GM18498 (cell line): ENCODE measurements around the gene ZNF683.
"Not testable (repeated sequence)": the region's sequence is repeated elsewhere in the genome, so short reads cannot be mapped to it uniquely, and the experiment has no call there.

Experiments used
- ATAC-seq: cut with Tn5 transposase; IDR thresholded peaks from one replicate; pipeline ENCODE4 v1.9.1; 2021; ENCODE audit warnings: mild to moderate bottlenecking, moderate library complexity; ENCODE audit not compliant: unreplicated experiment

Gene ZNF683

DNA sequence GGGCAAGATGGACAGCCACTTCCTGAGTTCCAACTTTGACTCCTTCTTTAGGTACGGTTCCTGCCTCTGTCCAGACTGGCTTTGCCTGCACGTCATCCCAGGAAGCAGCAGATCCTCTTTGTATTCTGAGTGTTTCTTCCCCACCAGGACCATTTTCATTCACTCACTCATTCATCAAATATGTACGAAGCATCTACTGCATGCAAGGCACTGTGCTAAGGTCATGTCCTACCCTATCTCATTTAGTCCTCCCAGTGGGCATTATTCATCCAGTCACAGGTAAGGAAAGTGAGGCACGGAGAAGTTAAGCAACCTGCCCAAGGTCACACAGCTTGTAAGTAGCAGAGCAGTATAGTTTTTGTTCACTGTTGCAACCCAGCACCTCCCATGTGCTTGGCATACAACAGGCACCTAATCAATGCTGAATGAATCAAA is 32.5 kb downstream of the ZNF683 start:
- ATAC-seq, result no peak

DNA sequence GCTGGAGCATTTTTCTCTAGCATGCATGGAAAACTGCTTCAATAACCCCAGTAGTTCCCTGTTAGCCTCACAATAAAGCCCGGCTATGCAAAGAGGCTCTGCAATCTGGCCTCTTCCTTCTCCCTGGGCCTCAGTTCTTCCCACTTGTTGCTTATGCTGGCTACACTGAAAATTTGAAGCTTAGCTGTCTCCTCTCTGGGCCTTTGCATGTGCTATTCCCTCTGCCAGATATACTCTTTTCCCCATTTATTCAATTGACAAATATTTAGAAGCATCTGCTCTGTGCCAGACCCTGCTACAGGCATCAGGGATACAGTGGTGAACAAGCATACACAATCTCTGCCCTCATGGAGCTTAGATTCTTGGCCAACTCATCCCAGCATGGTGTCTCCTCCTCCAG is 33.9 kb downstream of the ZNF683 start:
- ATAC-seq, result no peak

DNA sequence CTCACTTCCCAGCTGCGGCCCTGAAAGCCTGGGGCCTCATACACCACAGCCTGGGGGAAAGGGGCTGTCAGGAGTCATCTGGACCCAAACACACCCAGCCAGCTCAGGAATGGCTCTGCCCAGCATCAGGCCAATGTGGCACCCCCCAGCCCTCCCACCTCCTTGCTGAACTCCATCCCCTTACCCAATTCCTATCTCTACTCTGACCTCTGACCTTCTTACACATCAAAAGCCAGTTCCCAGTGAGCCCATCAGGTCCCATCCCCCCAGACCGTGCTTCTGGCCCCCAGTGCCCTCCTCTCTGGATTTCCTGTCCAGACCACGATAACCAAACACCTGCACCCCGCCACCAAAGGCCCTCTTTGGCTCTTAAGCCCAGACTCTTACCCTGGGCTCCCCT is 34.9 kb downstream of the ZNF683 start:
- no peak for ATAC-seq

DNA sequence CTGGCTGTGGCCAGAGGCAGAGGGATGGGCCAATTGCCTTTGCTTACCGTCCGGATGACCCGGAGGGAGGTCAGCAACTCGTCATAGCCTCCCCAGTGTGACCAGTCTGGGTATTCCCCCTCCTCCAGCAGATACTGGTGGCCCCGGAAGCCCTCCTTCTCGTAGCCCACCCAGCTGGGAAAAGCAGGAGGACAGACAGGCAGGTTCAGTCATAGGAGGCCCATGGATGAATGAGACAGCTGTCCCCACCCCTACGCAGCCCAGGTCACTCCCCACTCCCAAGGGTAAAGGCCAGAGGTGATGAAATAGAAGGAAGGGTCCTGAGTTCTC is 35.4 kb downstream of the ZNF683 start:
- no peak for ATAC-seq

DNA sequence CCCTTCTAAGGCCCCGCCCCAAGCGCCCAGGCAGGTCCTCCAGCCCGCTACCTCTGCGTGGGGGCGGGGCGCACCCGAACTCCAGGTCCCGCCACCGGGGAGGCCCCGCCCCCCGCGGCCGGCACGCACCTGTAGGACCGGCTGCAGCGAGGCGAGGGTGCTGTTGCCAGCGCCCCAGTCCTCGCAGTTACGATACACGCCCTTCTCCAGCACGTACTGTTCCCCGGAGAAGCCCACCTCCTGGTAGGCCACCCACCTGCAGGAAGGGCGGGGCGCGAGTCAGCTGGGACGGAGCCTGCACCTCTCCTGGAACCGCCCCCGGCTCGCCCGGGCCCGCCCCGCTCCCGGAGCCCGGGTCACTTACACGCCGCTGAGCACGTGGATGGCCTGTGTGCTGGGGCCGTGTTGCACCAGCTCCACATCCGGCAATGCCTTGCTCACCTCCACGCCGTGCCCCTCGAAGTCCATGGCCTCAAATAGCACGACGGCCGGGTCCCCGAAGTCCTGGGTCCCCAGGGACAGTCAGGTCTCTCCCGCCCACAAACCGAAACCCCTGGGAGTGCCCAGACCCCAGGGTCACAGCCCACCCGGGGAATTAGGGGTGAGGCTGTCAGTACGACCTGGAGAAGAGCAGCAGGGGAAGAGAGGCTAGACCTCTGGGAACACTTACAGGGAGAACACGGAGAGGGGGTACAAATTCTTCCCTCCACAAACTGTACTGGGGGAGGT is 35.9 kb downstream of the ZNF683 start:
- ATAC-seq, result peak; percentile 58

DNA sequence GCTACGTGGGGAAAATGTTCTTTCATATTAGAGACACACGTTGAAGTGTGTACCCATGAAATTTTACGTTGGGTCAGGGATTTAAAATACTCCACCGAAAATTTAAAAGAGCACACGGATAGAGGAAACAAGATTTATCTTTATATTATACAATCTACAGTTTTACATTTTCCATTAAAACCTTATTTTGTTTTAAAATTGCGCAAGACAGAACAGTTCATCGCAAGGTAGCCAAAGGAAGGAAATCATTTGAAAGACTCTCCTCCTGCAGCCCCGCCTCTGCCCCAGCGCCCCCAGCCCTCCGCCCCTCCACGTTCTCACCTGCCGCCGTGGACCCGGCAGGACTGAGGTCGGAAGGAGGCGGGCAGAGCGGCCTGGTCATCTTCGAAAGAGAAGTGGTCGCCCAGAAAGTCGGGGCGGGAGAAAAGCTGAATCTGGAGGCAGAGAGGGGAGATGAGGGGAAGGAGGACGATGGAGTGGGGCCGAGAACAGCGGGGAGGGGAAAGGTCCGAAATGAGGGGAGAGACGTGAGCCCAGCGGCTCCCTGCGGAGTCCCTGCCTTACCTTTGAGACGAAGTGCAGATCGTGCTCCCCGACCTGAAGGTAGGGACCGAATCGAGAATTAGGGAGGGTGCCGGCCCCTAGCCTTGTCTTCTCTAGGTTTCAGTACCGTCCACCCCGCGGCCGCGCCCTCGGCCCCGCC is 36.6 kb downstream of the ZNF683 start:
- ATAC-seq, result no peak

DNA sequence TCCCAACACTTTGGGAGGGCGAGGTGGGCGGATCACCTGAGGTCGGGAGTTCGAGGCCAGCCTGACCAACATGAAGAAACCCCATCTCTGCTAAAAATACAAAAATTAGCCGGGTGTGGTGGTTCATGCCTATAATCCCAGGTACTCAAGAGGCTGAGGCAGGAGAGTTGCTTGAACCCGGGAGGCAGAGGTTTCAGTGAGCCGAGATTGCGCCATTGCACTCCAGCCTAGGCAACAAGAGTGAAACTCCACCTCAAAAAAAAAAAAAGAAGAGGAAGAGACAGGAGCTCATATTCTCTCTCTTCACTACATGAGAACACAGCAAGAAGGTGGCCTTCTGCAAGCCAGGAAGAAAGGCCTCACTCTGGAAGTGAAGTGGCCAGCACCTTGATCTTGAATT is 39.2 kb downstream of the ZNF683 start:
- ATAC-seq, result not testable (repeated sequence)

DNA sequence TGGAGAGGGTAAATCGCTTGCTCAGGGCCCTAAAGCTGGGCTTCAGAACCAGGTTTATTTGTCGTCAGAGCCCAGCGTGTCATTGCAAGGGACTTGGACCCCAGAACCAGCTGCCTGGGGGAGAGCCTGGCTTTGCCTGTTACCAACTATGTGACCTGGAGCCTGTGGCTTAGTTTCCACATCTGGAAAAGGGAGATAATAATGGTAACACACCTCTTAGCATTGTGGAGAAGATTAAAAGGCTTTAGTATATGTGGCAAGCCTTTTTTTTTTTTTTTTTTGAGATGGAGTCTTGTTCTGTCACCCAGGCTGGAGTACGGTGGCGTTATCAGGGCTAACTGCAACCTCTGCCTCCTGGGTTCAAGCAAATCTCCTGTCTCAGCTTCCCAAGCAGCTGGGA is 42.3 kb downstream of the ZNF683 start:
- no peak for ATAC-seq

DNA sequence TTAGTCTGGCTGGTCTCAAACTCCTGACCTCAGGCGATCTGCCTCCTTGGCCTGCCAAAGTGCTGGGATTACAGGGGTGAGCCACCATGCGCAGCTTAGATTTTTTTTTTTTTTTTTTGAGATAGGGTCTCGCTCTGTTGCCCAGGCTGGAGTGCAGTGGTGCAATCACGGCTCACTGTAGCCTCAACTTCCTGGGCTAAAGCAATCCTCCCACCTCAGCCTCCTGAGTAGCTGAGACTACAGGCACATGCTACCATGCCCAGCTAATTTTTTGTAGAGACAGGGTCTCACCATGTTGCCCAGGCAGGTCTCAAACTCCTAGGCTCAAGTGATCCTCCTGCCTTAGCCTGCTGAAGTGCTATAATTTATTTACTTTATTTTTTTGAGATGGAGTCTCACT is 43.2 kb downstream of the ZNF683 start:
- ATAC-seq, result not testable (repeated sequence)

DNA sequence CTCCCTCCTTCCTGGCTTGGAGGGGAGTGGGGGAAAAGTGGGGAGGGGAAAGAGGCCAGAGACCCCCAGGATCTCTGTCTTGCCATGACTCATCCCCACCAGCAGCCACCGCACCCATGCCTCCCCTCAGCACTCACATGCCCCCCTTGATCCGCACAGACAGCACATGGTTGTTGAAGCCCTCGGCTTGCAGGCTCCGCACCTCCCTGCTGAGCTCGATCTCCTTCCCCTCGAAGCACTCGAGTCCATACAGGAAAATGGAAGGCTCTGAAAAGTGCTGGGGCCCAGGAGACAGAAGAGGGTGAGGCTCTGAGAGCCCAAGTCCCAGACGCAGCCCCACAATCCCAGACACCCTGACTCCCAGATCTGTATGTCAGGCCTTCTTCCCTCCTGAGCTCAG is 44.0 kb downstream of the ZNF683 start:
- no peak for ATAC-seq

DNA sequence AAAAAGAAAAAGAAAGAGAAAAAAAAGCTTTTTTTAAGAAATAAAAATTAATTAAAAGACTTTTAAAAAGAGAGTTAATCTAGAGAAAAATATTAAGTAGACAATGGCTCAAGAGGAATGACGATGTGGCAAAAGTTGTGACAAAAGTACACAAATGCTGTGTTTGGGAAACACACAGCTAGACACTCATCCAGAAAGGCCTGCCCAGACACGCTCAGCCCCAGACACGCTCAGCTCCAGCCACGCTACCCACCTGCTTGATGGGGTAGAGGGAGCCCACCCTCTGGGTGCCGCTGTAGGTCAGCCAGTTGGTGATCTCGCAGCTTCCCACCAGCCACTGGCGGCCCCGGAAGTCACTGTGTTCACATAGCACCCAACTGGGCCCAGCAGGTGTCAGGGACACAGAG is 44.6 kb downstream of the ZNF683 start:
- ATAC-seq, result no peak

DNA sequence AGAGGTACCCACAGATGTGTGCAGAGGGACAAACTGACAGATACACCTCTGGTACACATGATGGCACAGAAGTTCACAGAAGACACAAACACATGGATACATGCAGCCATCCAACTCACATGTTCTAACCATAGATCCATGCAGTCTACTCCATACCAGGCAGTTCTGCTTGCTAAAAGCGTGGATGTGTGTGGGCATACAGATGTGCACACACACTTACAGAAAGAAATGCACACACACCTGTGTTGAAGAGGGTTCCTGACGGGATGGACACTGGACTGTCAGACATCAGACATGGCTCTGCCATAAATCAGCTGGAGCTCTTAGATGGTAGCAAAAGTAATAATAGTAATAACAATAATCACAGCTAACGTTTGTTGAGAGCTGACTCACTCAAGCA is 48.0 kb downstream of the ZNF683 start:
- ATAC-seq, result no peak

DNA sequence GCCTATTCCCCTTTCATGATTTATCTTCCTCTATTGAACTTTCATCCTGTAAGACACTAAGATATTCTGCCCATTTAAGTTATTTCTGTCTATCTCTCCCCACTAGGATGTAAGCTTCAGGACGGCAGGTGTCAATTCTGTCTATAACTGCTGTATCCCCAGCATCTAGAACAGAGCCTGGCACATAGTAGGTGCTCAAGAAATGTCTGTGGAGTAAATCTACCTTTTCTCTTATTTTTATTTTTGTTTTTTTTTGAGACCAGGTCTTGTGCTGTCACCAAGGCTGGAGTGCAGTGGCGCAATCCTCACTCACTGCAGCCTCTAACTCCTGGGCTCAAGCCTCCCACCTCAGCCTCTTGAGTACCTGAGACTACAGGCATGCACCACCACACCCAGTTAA is 49.2 kb downstream of the ZNF683 start:
- no peak for ATAC-seq

DNA sequence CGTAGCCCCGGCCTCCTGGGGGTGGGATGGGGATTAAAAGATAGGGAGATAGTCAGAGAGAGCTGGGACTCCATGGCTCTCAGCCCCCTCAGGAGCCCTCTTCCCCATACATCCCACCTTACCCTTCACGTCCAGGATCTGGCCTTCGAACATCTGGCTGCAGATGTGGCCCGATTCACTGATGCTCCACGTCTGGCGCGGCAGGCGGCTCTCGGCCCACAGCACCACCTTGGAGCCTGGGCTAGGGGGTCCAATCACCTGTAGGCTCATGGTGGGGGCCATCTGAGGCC is 50.6 kb downstream of the ZNF683 start:
- no peak for ATAC-seq

DNA sequence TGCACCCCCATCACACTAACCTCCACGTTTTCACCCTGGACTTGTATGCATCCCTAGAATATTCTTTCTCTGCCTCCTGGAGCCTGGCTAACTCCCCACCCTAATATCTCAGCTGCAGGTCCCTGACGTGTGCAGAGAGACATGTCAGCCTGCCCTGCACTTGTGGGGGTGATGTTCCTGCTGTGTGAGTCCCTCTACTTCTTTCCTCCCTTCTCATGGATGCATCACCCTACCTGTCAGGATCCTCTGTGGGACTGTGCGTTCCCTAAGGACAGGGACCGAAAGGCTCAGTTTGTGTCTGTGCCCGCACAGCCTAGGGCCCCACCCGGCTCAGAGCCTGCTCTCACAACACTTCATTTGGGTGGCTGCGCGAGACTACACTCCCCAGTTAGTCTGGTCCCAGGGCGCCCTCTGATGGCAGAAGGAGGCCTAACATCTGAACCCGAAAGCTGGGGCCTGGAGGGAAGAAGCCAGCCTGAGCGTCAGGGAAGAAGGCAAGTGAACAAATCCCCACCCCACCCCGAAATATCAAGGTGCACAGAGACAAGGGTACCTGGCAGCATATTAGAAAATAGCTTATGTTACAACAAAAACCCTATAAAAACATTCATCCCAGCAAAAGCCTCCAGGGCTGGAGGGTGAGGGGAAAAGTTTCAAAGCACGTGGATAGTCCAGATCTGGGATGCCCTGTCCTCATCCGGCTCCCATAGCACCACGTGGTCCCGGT is 51.1 kb downstream of the ZNF683 start:
- peak; percentile 51 for ATAC-seq

DNA sequence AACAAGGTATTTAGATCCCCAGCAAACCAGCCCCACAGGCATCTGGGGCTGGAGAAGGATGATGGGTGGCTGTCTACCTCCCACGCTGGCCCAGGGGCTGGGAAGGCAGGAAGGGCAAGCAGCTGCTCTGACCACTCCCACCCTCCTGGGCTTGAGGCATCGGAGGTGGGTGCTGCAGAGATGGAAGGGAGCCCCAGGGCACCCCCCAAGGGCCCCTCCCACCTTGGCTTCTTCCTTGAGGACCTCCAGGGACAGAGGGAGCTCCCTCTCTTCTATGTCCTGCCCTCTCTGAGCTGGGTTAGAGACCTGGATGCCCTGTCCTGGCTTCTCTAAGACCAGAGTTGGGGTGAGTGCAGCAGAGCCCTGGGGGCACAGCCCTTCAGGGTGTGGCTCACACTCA is 51.7 kb downstream of the ZNF683 start:
- ATAC-seq, result peak; percentile 7

DNA sequence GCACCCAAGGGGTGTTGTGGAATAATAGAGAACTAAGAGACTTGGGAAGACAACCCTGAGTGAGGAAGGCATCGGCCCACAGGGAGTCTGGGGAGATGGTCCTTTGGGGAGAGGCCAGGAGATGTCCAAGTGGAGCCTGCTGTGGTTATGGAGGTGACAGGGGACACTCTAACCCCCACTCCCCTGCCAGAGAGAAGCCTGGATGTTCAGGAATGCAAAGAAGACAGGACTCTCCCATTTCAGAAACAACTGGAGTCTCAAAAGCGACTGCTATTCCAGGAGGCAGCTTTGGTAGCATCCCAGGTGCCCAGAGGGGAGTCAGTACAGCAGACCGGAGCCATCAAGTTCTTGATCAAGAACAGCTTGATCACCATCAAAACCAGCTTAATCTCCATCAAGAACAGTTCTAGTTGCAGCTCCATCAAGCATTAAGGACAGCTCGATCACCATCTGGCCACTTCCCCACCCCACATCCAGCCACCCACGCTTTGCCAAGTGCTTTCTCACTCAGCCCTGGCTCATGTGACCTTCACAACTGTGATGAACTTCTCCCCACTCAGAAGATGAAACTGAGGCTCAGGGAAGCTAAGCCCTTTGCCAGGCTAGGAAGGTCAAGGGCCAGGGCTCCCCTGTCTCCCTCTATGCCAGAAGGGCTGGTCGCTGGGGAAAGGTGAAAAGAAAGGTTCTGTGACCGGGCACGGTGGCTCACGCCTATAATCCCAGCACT is 54.0 kb downstream of the ZNF683 start:
- no peak for ATAC-seq

DNA sequence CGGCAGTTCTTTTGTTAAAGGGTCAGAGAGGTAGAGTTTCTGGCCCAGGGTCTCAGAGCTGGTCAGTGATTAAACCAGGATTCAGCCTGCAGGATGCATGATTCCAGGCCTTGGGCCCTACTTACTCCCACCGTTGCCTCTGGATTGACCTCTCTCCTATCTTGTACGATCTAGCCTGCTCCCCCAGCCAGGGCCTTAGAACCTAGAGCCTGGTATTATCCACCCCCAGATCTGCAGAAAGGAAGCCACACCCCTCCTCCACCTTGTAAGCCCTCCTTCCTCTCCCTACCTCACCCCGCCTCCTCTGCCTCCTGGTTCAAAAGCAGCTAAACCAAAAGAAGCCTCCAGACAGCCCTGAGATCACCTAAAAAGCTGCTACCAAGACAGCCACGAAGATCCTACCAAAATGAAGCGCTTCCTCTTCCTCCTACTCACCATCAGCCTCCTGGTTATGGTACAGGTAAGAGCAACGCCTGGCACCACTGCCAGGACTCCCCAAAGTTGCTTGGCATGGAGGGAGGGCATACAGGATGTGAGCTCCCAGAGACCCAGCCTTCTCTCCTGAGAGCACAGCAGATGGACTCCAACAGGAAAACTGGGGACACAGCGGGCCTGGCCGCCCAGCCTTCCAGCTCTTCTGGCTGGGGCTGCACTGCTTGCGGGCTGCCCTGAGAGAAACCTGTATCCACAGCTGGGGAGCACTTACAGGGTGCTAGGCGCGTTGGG is 54.8 kb downstream of the ZNF683 start, which contains the start of gene CD52:
Gene CD52, plus strand, starts transcription at position 347 of the 726 bp plus-strand sequence. Its CDS starts 60 bp downstream, at position 407.
- peak; percentile 39 for ATAC-seq

DNA sequence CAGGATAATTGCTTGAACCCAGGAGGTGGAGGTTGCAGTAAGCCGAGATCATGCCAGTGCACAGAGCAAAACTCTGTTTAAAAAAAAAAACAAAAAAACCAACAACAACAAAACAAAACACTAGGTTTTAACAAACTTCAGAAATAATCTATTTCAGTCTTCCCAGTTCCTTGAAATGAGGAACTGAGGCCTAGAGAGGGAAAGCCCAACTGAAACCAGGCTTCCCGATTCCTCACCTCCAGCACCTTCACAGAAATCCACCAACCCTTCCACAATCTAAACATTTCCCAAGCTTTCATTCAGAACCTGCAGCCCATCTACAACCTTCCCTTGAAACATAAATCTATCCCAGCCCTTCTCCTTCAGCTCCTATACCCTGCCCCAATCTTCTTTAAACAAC is 55.4 kb downstream of the ZNF683 start:
- no peak for ATAC-seq

DNA sequence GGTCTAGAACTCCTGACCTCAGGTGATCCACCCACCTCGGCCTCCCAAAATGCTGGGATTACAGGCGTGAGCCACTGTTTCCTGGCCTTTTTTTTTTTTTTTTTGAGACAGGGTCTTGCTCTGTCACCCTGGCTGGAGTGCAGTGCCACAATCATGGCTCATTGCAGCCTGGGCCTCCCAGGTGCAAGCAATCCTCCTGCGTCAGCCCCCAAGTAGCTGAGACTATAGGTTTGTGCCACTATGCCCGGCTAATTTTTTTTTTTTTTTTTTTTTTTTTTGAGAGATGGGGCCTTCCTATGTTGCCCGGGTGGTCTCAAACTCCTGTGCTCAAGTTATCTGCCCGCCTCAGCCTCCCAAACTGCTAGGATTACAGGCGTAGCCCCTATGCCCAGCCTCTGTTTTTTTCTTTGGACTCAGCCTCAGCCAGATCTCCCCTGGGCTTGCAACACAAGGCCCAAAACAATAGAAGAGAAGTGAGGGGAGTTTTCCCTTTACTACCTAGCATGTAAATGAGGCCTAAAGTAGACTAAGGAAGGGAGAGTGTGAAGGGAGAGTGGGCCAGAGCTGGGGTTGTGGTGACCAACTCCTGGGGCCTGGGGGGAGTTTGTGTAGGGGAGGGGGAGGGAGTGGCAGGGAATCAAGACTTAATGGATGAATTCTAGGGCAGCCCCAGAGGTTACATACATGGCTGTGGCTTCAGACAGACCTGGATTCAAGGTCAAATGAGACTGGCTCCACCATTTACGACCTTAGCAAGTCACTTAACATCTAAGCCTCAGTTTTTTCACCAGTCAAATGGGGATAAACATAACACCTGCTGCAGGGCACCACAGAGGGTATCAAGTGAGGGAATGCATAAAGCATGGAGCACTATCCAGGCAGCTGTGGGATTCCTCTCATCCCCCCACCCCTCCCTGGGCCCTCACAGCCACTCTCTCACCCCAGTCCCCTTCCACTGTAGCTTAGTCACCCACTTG is 56.4 kb downstream of the ZNF683 start:
- ATAC-seq, result no peak
